DOHH2 (cell line): ENCODE measurements around the gene ACTR2.

Experiments
- H3F3A ChIP-seq: fragments of 200-600 bp; sonication (generic), shearing (Covaris generic); 2 replicates; pipeline ENCODE4 v1.6.0; 2016; ENCODE audit warnings: antibody characterized with exemption, mild to moderate bottlenecking; ENCODE audit not compliant: control insufficient read depth, insufficient read depth
- H3K27ac ChIP-seq: fragments of 200-600 bp; sonication (generic); 2 replicates; pipeline ENCODE4 v1.5.1; 2014; ENCODE audit warnings: low read depth, mild to moderate bottlenecking, low read length, moderate library complexity
- H3K27me3 ChIP-seq: fragments of 200-600 bp; sonication (generic); 2 replicates; pipeline ENCODE4 v1.6.1; 2014; ENCODE audit warnings: mild to moderate bottlenecking, low read length, mixed read lengths; ENCODE audit not compliant: control insufficient read depth
- H3K36me3 ChIP-seq: fragments of 200-600 bp; sonication (generic); 2 replicates; pipeline ENCODE4 v1.6.1; 2014; ENCODE audit warnings: mild to moderate bottlenecking, low read length, moderate library complexity, mixed read lengths; ENCODE audit not compliant: control insufficient read depth
- H3K4me1 ChIP-seq: fragments of 200-600 bp; sonication (generic); 2 replicates; pipeline ENCODE4 v1.6.1; 2014; ENCODE audit warnings: mild to moderate bottlenecking, low read length, mixed read lengths; ENCODE audit not compliant: control insufficient read depth
- H3K4me2 ChIP-seq: fragments of 200-600 bp; sonication (generic); 2 replicates; pipeline ENCODE4 v1.6.0; 2014; ENCODE audit warnings: mild to moderate bottlenecking, low read length, moderate library complexity
- H3K4me3 ChIP-seq: fragments of 200-600 bp; sonication (generic); 2 replicates; pipeline ENCODE4 v1.5.1; 2014; ENCODE audit warnings: mild to moderate bottlenecking, low read length, mixed read lengths
- H3K79me2 ChIP-seq: fragments of 200-600 bp; sonication (generic); 2 replicates; pipeline ENCODE4 v1.6.1; 2014; ENCODE audit warnings: mild to moderate bottlenecking, low read length, mixed read lengths; ENCODE audit not compliant: control insufficient read depth
- H3K9me2 ChIP-seq: fragments of 200-600 bp; sonication (generic); replicated peaks from 2 replicates; pipeline ENCODE4 v1.6.1; 2014; ENCODE audit warnings: mild to moderate bottlenecking, low read length, mixed read lengths; ENCODE audit not compliant: control insufficient read depth
- H3K9me3 ChIP-seq: fragments of 200-600 bp; sonication (generic); 2 replicates; pipeline ENCODE4 v1.6.1; 2014; ENCODE audit warnings: antibody characterized with exemption, low read length, mixed read lengths; ENCODE audit not compliant: control insufficient read depth, insufficient read depth
- H4K20me1 ChIP-seq: fragments of 200-600 bp; sonication (generic); 2 replicates; pipeline ENCODE4 v1.6.0; 2014; ENCODE audit warnings: low read depth, mild to moderate bottlenecking, antibody characterized with exemption, low read length, moderate library complexity; ENCODE audit not compliant: control insufficient read depth, insufficient read depth
- EZH2phosphoT487 ChIP-seq: fragments of 200-600 bp; sonication (generic); IDR thresholded peaks from 2 replicates; pipeline ENCODE4 v1.6.1; 2017; ENCODE audit warnings: borderline replicate concordance, mild to moderate bottlenecking, antibody characterized with exemption, low read length, moderate library complexity, mixed read lengths
- TF ChIP-seq, protein P1 (sequence below): fragments of 200-600 bp; sonication (generic); IDR thresholded peaks from one replicate; pipeline ENCODE4 v1.5.1; 2014; ENCODE audit warnings: antibody characterized with exemption, mild to moderate bottlenecking, low read depth, low read length; ENCODE audit not compliant: poor library complexity, severe bottlenecking

ACTR2 gene

DNA sequence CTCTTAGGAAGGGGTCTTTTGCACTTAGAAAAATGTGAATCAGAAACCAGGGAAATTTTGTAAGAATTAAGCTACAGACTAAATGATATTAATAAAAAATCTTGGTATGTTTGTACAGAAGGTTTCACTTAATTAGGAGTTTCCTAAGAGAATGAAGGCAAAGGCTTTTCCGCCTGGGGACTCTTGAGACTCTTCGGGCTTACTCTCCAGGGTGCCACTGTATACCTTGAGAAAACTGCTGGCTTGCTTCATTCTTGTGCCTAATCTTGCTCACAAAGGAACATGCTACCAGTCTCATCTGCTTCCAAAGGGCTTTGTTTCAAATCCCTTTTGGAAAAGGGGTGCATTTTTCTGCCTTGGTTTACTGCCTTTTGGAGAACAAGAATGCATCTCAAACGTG is 49.5 kb downstream of the ACTR2 start:
- peaks cover 31% of the 10 kb centered on the region for H3F3A ChIP-seq

DNA sequence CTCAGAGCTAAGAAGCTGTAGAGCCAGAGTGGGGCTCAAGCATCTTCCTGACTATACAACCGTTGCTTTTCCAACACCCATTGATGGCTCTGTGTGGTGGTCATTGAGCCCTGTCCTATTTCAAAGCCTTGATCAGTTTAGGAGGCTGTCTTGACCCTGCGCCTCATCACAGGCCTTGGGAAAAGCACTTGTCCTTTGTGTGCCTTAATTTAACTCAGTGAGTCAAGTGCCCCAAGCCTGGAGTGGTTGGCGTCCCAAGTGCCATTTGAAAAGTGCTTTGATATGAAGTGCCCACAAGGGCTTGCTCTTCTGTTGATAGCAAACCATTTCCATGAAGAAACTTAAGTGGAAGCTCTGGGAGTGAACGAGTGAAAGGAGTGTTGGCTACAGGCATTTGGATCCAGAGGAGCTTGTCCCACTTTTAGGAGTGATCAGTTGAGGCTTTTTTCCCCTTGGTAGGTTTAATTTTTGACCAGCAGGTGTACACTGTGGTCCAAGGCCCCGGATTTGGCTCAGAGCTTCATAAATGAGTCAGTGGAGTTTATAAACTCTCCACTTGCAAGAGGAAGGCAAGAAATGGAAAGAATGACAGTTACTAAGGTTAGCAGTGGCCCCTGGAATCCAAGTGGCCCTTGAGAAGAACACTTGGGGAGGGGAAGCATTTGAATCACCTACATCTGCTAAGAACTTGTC is 50.3 kb downstream of the ACTR2 start:
- Histone ChIP-seq H3K4me2 (peak overlapping the region; percentile 38), H3K4me3 (no peak overlapping the region), H3K27ac (no peak overlapping the region), H3K4me1 (peaks cover 24% of the 10 kb centered on the region), H3K9me3 (no peaks in the 10 kb centered on the region), H3K79me2 (no peaks in the 10 kb centered on the region), H3K36me3 (peaks cover 1% of the 10 kb centered on the region), H4K20me1 (no peaks in the 10 kb centered on the region; the same call in 1 of the 2 replicates), H3F3A (peaks cover 31% of the 10 kb centered on the region), H3K27me3 (peaks cover 7% of the 10 kb centered on the region), H3K9me2 (no peaks in the 10 kb centered on the region)
- TF ChIP-seq, protein P1, sequence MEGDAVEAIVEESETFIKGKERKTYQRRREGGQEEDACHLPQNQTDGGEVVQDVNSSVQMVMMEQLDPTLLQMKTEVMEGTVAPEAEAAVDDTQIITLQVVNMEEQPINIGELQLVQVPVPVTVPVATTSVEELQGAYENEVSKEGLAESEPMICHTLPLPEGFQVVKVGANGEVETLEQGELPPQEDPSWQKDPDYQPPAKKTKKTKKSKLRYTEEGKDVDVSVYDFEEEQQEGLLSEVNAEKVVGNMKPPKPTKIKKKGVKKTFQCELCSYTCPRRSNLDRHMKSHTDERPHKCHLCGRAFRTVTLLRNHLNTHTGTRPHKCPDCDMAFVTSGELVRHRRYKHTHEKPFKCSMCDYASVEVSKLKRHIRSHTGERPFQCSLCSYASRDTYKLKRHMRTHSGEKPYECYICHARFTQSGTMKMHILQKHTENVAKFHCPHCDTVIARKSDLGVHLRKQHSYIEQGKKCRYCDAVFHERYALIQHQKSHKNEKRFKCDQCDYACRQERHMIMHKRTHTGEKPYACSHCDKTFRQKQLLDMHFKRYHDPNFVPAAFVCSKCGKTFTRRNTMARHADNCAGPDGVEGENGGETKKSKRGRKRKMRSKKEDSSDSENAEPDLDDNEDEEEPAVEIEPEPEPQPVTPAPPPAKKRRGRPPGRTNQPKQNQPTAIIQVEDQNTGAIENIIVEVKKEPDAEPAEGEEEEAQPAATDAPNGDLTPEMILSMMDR, result no peak
- no peak for TF ChIP-seq EZH2phosphoT487

More for the DNA sequence above, 49.5 kb downstream of the ACTR2 start:
- H3K4me1 ChIP-seq, result peaks cover 23% of the 10 kb centered on the region
- no peak overlapping the region for H3K4me2 ChIP-seq
- H3K9me3 ChIP-seq, result no peaks in the 10 kb centered on the region
- peaks cover 7% of the 10 kb centered on the region for H3K27me3 ChIP-seq
- H3K9me2 ChIP-seq, result no peaks in the 10 kb centered on the region
- no peaks in the 10 kb centered on the region for H3K79me2 ChIP-seq
- H4K20me1 ChIP-seq, result no peaks in the 10 kb centered on the region; the same call in 1 of the 2 replicates
- H3K4me3 ChIP-seq, result no peak overlapping the region
- peaks cover 9% of the 10 kb centered on the region for H3K36me3 ChIP-seq
- TF ChIP-seq, protein P1, result no peak
- no peak for TF ChIP-seq EZH2phosphoT487
- H3K27ac ChIP-seq, result no peak overlapping the region

DNA sequence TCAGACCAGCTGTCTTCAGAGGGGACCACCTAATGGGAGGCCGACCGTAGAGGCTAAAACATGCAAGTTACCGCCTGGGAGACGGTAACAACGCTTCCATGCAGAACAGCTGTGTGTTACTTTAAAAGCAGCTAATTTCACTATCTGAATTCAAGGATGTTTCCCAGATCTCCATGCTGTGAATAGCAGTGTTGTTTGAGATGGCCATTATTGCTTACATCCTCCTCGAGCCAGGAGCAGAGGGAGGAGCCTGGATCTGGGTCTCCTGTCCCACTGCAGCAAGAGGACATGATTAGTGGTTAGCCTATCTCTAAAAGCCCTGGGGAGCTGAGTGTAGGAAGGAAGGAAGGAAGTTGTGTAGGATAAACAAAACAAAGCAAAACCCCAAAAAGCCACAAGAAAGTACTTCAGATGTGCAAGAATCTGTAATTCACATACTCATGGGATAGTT is 50.9 kb downstream of the ACTR2 start:
- TF ChIP-seq EZH2phosphoT487, result no peak
- TF ChIP-seq, protein P1, result no peak
- Histone ChIP-seq H3K36me3 (no peaks in the 10 kb centered on the region), H3K4me3 (no peak overlapping the region), H3K27me3 (peaks cover 7% of the 10 kb centered on the region), H3K4me1 (peaks cover 24% of the 10 kb centered on the region), H3K79me2 (no peaks in the 10 kb centered on the region), H3F3A (peaks cover 31% of the 10 kb centered on the region), H3K27ac (no peak overlapping the region), H3K4me2 (peak overlapping the region; percentile 38), H3K9me3 (no peaks in the 10 kb centered on the region), H4K20me1 (no peaks in the 10 kb centered on the region), H3K9me2 (no peaks in the 10 kb centered on the region)
